GM18502 (cell line): ENCODE data around the gene KRT82.

Experiments
- ATAC-seq: cut with Tn5 transposase; IDR thresholded peaks from one replicate; pipeline ENCODE4 v1.9.1; 2021; ENCODE audit warnings: mild to moderate bottlenecking; ENCODE audit not compliant: unreplicated experiment, poor library complexity

KRT82 gene

GRCh38 chr12:52364061-52364460 is 42.1 kb downstream of the KRT82 start:
- ATAC-seq = no peak

- no peak for ATAC-seq
Observed at GRCh38 chr12:52363111-52363679, 42.9 kb downstream of the KRT82 start.

DNA sequence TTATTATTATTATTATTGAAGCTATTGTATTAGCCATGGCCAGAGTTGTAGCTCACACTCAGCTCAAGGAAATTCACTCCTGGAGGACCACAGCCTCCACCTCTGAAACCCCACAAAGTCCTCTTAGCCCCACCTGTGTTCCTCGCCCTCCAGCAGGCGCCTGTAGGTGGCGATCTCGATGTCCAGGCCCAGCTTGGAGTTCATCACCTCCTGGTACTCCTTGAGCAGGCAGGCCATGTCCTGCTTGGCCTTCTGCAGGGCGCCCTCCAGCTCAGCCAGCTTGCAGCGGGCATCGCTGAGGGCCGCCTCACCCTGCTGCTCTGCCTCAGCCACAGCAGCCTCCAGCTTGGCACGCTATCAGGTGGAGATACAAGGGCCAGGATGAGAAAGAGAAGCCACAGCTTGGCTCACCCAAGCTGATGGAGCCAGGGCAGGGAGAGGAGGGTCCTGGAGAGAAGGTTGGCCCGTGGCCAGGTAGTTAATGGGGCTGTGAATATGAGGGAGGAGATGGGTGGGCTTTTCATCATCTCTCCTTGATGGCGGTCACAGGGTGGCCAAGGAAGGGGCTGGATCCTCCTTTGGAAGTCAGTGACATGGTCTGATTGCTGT is 43.9 kb downstream of the KRT82 start:
- ATAC-seq = no peak

GRCh38 chr12:52361553-52361952 is 44.6 kb downstream of the KRT82 start:
- ATAC-seq = no peak

DNA sequence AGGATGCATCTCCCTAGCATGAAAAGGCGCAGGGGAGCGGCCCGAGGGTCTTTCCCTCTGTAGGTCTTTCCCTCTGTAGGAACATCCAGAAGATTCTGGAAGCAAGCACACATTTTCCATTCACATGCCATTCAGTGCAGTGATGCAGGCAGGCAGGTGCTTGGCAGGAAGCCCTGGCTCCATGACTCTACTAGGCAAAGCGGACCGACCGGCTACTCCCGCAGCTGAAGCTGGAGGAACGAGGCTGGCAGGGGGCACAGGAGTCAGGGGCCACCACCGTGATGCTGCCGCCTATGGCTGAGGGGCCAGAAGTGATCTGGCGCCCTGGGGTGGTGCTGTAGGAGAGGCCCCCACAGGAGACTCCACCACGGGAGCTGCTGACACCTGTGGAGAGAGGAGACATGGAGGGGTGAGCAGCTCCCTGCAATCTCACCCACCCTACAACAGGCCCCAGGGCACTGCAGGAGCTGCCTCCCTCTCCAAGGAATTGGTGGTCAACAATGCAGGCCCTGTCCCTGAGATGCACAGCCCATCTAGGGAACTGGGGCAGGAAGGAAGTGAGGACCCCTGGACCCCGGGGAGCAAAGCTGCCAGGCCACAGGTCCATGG is 45.4 kb downstream of the KRT82 start:
- ATAC-seq = no peak

DNA sequence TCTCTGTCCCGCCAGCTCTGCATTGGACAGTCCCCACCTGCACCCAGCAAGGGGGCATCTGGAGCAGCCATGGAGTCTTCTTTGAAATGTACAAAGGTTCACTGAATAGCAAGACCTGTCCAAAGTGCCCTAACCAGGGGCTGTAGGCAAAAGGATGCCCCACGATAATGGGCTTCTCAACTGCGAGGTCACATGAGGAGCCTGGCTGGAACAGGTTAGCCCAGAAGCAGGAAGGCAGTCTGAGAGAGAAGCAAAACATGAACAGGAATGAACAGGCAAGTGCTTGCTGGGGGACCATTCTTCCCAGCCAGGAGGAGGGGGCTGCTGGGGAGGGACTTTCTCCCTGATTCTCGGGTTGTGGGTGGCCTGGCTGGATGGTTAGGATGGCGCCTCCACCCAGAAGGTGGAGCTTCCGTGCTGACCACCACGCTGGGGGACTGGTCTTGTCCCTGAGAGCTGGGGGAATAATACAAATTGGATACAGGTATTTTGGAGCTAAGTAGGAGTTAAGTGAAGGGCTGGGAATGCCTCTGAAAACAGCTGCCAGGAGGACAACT is 46.0 kb downstream of the KRT82 start:
- no peak for ATAC-seq

- ATAC-seq = no peak
Observed at GRCh38 chr12:52359621-52360061, 46.5 kb downstream of the KRT82 start.

- peak; percentile 97 for ATAC-seq
Observed at GRCh38 chr12:52358575-52359350, 47.4 kb downstream of the KRT82 start.

DNA sequence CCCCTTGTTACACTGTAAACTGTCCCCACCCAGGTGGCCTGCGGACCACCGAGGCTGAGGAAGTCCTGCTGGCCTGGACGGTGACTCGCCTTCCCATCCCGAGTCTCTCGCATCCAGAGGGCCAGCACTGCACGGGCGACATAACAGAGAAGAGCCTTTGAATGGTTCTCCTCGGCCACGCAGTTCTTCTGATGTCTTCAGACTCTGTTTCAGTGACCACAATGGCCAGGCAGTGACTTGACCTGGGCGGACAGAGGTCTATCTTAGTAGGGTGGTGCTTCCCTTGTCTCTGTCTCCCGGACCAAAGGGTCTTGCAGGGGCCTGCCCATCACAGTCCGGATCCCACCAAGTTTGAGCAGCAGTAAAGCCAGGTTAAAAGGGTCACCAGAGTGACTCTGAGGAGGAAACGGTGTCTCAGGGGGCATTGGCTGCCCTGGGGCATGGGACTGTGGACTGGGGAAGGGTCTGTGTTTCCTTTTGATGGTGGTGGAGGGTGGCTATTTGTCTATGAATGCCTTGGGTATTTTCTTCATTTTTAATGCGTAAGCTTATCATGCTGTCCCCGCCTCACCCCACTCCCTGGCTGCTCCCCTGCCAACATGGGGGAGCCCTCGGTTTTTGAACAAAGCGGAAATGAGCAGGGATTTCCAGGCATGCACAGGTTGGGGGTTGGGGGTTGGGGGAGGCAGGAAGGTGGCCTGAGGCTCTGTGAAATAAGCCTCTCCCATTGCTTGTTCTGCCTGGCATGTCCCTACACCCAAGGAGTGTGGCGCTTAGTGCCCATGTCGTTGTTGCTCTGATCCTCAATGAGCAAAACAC is 49.2 kb downstream of the KRT82 start:
- ATAC-seq = no peak

GRCh38 chr12:52356031-52356761 is 49.9 kb downstream of the KRT82 start:
- no peak for ATAC-seq

- ATAC-seq = no peak
Observed at GRCh38 chr12:52355176-52355575, 51.0 kb downstream of the KRT82 start.

- no peak for ATAC-seq
Observed at GRCh38 chr12:52354200-52354599, 51.9 kb downstream of the KRT82 start.

DNA sequence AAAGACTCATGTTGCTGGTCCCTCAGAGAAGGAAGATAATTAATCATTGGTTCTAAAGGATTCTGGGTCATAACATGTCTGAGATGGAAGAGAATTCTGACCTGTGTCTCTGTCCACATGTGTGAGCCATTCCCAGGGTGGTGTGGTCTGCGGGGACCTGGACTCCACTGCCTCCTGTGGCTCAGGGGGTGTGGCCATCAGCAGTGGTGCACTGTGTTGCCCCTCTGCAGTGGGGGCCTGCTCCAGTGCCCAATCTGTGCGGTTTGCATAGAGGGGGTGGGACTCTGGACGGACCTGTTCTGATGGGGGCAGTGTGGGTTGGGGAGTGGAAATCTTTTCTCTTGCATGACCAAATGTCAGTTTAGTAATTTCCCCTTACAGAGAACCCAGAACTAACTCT is 52.4 kb downstream of the KRT82 start:
- no peak for ATAC-seq

DNA sequence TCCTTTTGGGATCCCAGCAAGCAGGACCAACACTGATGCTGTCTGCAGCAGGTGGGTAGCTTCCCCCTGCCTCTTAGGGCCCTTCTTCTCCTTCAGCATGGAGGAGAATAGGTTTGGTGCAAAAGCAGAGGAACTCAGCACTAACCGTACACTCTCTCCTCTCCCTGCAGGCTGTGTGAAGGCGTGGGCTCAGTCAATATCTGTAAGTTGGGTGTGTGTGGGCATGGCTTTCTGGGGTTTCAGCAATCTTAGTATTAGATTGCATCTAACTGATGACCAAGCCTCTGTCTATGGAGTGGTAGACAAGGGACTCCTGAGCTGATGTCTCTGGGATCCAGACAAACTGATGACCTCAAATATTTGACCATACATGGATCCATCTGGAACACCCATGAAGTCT is 53.2 kb downstream of the KRT82 start:
- no peak for ATAC-seq

GRCh38 chr12:52351196-52352059 is 54.7 kb downstream of the KRT82 start:
- ATAC-seq = no peak

- no peak for ATAC-seq
Observed at GRCh38 chr12:52350786-52351185, 55.3 kb downstream of the KRT82 start.

GRCh38 chr12:52350021-52350620 is 56.0 kb downstream of the KRT82 start:
- no peak for ATAC-seq

DNA sequence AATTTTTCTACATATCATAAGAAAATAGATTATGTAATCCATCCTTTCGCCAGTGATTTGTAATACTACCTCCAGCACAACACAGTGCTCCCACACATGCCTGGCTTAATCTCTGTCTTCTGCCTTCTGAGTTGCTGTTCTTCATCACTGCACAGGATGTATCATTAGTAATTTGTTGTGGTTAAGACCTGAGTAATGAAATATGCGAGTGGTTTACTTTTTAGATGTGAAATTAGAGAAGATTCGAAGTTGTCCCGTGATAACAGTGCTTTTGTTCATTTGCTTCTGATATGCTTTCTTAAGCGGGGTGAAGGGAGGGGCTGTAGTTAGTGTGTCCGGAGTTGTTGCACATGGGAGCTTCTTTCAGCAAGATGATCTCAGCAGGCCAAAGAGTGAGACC is 56.9 kb downstream of the KRT82 start:
- no peak for ATAC-seq
